HEK293 (cell line): ENCODE results near the gene PI4KA.

Experiments used
- CTCF ChIA-PET: fragments of 350-600 bp; formaldehyde crosslinking; extraction: SDS; loops from one replicate; lab custom pipeline; 2021; ENCODE audit warnings: antibody characterized with exemption; lab: Yijun Ruan, JAX
- POLR2A ChIA-PET: fragments of 300-600 bp; formaldehyde crosslinking; extraction: SDS; loops from one replicate; lab custom pipeline; 2020; ENCODE audit warnings: antibody characterized with exemption, inconsistent platforms; lab: Yijun Ruan, JAX
- H3K27ac ChIP-seq: fragments of 200-500 bp; sonication (Bioruptor generic); 2 replicates; pipeline ENCODE4 v1.5.1; 2014; ENCODE audit warnings: low read depth, low read length, control low read depth, inconsistent platforms; ENCODE audit errors: extremely low read depth
- H3K36me3 ChIP-seq, 2 experiments: fragments of 200-500 bp in 1 of 2; sonication (Bioruptor generic) in 1 of 2; 1 replicate in 1 of 2; 2 replicates in 1 of 2; pipeline ENCODE4 v1.5.1; 2014 to 2017; ENCODE audit warnings: inconsistent platforms in 2 of 2, low read length in 2 of 2; ENCODE audit not compliant: control insufficient read depth in 2 of 2, insufficient read depth in 1 of 2
- H3K4me1 ChIP-seq: fragments of 200-500 bp; sonication (Bioruptor generic); 2 replicates; pipeline ENCODE4 v1.5.1; 2014; ENCODE audit warnings: mild to moderate bottlenecking, low read length, inconsistent platforms; ENCODE audit not compliant: control insufficient read depth, insufficient read depth
- H3K4me3 ChIP-seq: 2 replicates; pipeline ENCODE4 v1.5.1; 2011; ENCODE audit warnings: low read depth, mild to moderate bottlenecking, control low read depth, low read length, moderate library complexity
- H3K9me3 ChIP-seq: fragments of 200-500 bp; sonication (Bioruptor generic); 2 replicates; pipeline ENCODE4 v1.5.1; 2014; ENCODE audit warnings: low read depth, low read length, inconsistent platforms; ENCODE audit not compliant: control insufficient read depth, insufficient read depth
- BCL11B ChIP-seq: fragments of 450-650 bp; formaldehyde crosslinking; IDR thresholded peaks from 2 replicates; pipeline ENCODE4 v1.5.1; 2016; ENCODE audit warnings: low read depth, missing biosample characterization, missing genetic modification characterization
- GLIS1 ChIP-seq: fragments of 450-650 bp; formaldehyde crosslinking; IDR thresholded peaks from 2 replicates; pipeline ENCODE4 v1.5.1; 2016; ENCODE audit warnings: missing biosample characterization, missing genetic modification characterization
- HOXD13 ChIP-seq: sonication (generic); formaldehyde crosslinking; IDR thresholded peaks from 2 replicates; pipeline ENCODE4 v1.8.0; 2022; ENCODE audit warnings: missing genetic modification reagents, borderline replicate concordance
- KLF10 ChIP-seq: fragments of 450-650 bp; IDR thresholded peaks from 2 replicates; pipeline ENCODE4 v1.5.1; 2018; ENCODE audit warnings: missing biosample characterization, mild to moderate bottlenecking, missing genetic modification characterization
- MEIS1 ChIP-seq: sonication (generic); formaldehyde crosslinking; IDR thresholded peaks from 2 replicates; pipeline ENCODE4 v1.8.1; 2022; ENCODE audit warnings: missing genetic modification reagents, mild to moderate bottlenecking, borderline replicate concordance
- PRDM4 ChIP-seq: fragments of 450-650 bp; formaldehyde crosslinking; IDR thresholded peaks from 2 replicates; pipeline ENCODE4 v1.5.1; 2017; ENCODE audit warnings: missing biosample characterization, missing genetic modification characterization
- SCRT1 ChIP-seq: fragments of 450-650 bp; formaldehyde crosslinking; IDR thresholded peaks from 2 replicates; pipeline ENCODE4 v1.5.1; 2016; ENCODE audit warnings: missing biosample characterization, missing genetic modification characterization, borderline replicate concordance
- SETDB1 ChIP-seq: IDR thresholded peaks from one replicate; pipeline ENCODE4 v1.6.1; 2017; ENCODE audit warnings: mild to moderate bottlenecking, low read length, moderate library complexity, mixed read lengths; ENCODE audit not compliant: insufficient read length
- SP7 ChIP-seq: fragments of 450-650 bp; formaldehyde crosslinking; IDR thresholded peaks from 2 replicates; pipeline ENCODE4 v1.5.1; 2016; ENCODE audit warnings: missing biosample characterization, missing genetic modification characterization
- WT1 ChIP-seq: fragments of 450-650 bp; formaldehyde crosslinking; IDR thresholded peaks from 2 replicates; pipeline ENCODE4 v1.5.1; 2016; ENCODE audit warnings: missing biosample characterization, missing genetic modification characterization
- ZFHX2 ChIP-seq: fragments of 450-650 bp; formaldehyde crosslinking; conservative IDR thresholded peaks from 2 replicates; pipeline ENCODE4 v1.5.1; 2016; ENCODE audit warnings: missing biosample characterization, missing genetic modification characterization
- ZFP41 ChIP-seq: fragments of 450-650 bp; formaldehyde crosslinking; IDR thresholded peaks from 2 replicates; pipeline ENCODE4 v1.5.1; 2016; ENCODE audit warnings: missing biosample characterization, missing genetic modification characterization, borderline replicate concordance
- ZNF146 ChIP-seq: fragments of 450-650 bp; formaldehyde crosslinking; IDR thresholded peaks from 2 replicates; pipeline ENCODE4 v1.5.1; 2016; ENCODE audit warnings: missing biosample characterization, missing genetic modification characterization
- ZNF19 ChIP-seq: fragments of 450-650 bp; formaldehyde crosslinking; IDR thresholded peaks from 2 replicates; pipeline ENCODE4; 2016; ENCODE audit warnings: missing biosample characterization, missing genetic modification characterization, low read depth
- ZNF211 ChIP-seq: fragments of 450-650 bp; formaldehyde crosslinking; IDR thresholded peaks from 2 replicates; pipeline ENCODE4 v1.5.1; 2016; ENCODE audit warnings: low read depth, missing biosample characterization, missing genetic modification characterization
- ZNF362 ChIP-seq: fragments of 450-650 bp; formaldehyde crosslinking; IDR thresholded peaks from 2 replicates; pipeline ENCODE4 v1.5.1; 2016; ENCODE audit warnings: missing biosample characterization, missing genetic modification characterization
- ZNF558 ChIP-seq: fragments of 450-650 bp; formaldehyde crosslinking; IDR thresholded peaks from 2 replicates; pipeline ENCODE4 v1.5.1; 2016; ENCODE audit warnings: missing biosample characterization, missing genetic modification characterization
- ZNF571 ChIP-seq: fragments of 450-650 bp; formaldehyde crosslinking; IDR thresholded peaks from 2 replicates; pipeline ENCODE4 v1.5.0; 2017; ENCODE audit warnings: missing biosample characterization, missing genetic modification characterization
- ZNF596 ChIP-seq: fragments of 450-650 bp; IDR thresholded peaks from 2 replicates; pipeline ENCODE4 v1.5.0; 2018; ENCODE audit warnings: missing biosample characterization, mild to moderate bottlenecking, missing genetic modification characterization, moderate library complexity
- ZNF768 ChIP-seq: fragments of 450-650 bp; formaldehyde crosslinking; IDR thresholded peaks from 2 replicates; pipeline ENCODE4 v1.5.1; 2018; ENCODE audit warnings: missing biosample characterization, mild to moderate bottlenecking, missing genetic modification characterization
- ZSCAN5A ChIP-seq: fragments of 450-650 bp; formaldehyde crosslinking; IDR thresholded peaks from 2 replicates; pipeline ENCODE4 v1.5.1; 2016; ENCODE audit warnings: missing biosample characterization, missing genetic modification characterization
- TF ChIP-seq, protein P1 (sequence below): fragments of 450-650 bp; formaldehyde crosslinking; conservative IDR thresholded peaks from 2 replicates; pipeline ENCODE4 v1.5.1; 2016; ENCODE audit warnings: low read depth, missing biosample characterization, missing genetic modification characterization
- TF ChIP-seq, protein P2 (sequence below): fragments of 450-650 bp; formaldehyde crosslinking; IDR thresholded peaks from 2 replicates; pipeline ENCODE4 v1.5.1; 2016; ENCODE audit warnings: missing biosample characterization, missing genetic modification characterization, low read depth

PI4KA gene

GRCh38 chr22:20729194-20729593, 129.4 kb downstream of the PI4KA start (continued):
- TF ChIP-seq, protein P1, sequence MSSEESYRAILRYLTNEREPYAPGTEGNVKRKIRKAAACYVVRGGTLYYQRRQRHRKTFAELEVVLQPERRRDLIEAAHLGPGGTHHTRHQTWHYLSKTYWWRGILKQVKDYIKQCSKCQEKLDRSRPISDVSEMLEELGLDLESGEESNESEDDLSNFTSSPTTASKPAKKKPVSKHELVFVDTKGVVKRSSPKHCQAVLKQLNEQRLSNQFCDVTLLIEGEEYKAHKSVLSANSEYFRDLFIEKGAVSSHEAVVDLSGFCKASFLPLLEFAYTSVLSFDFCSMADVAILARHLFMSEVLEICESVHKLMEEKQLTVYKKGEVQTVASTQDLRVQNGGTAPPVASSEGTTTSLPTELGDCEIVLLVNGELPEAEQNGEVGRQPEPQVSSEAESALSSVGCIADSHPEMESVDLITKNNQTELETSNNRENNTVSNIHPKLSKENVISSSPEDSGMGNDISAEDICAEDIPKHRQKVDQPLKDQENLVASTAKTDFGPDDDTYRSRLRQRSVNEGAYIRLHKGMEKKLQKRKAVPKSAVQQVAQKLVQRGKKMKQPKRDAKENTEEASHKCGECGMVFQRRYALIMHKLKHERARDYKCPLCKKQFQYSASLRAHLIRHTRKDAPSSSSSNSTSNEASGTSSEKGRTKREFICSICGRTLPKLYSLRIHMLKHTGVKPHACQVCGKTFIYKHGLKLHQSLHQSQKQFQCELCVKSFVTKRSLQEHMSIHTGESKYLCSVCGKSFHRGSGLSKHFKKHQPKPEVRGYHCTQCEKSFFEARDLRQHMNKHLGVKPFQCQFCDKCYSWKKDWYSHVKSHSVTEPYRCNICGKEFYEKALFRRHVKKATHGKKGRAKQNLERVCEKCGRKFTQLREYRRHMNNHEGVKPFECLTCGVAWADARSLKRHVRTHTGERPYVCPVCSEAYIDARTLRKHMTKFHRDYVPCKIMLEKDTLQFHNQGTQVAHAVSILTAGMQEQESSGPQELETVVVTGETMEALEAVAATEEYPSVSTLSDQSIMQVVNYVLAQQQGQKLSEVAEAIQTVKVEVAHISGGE (tag by site-specific recombination), result no peak
- TF ChIP-seq GLIS1 (tag by site-specific recombination) (no peak), WT1 (no peak), ZNF19 (no peak), ZNF596 (tag by site-specific recombination) (no peak), BCL11B (tag by site-specific recombination) (no peak), ZNF558 (tag by site-specific recombination) (no peak), ZNF768 (tag by site-specific recombination) (no peak), SP7 (tag by site-specific recombination) (no peak), SETDB1 (no peak), ZNF571 (tag by site-specific recombination) (no peak)

- no peaks in the 10 kb centered on the region for H3K4me1 ChIP-seq
- POLR2A ChIA-PET, result no interaction called here
- H3K27ac ChIP-seq, result no peak overlapping the region
- CTCF ChIA-PET, result interaction anchor here (0.9 kb wide), 1 partner anchor 139 kb away, joined by 4 read pairs; no protein-coding TSS in a partner anchor
- TF ChIP-seq MEIS1 (CRISPR knock-in tag), result no peak
- no peak for TF ChIP-seq HOXD13
- no peak for TF ChIP-seq SCRT1 (tag by site-specific recombination)
- peaks cover 0 to 62% of the 10 kb centered on the region in 2 experiments; a peak in 2 of 3 replicates for H3K36me3 ChIP-seq
- no peak overlapping the region for H3K4me3 ChIP-seq
- no peaks in the 10 kb centered on the region for H3K9me3 ChIP-seq
Measured at GRCh38 chr22:20728523-20729190, 130.0 kb downstream of the PI4KA start.

DNA sequence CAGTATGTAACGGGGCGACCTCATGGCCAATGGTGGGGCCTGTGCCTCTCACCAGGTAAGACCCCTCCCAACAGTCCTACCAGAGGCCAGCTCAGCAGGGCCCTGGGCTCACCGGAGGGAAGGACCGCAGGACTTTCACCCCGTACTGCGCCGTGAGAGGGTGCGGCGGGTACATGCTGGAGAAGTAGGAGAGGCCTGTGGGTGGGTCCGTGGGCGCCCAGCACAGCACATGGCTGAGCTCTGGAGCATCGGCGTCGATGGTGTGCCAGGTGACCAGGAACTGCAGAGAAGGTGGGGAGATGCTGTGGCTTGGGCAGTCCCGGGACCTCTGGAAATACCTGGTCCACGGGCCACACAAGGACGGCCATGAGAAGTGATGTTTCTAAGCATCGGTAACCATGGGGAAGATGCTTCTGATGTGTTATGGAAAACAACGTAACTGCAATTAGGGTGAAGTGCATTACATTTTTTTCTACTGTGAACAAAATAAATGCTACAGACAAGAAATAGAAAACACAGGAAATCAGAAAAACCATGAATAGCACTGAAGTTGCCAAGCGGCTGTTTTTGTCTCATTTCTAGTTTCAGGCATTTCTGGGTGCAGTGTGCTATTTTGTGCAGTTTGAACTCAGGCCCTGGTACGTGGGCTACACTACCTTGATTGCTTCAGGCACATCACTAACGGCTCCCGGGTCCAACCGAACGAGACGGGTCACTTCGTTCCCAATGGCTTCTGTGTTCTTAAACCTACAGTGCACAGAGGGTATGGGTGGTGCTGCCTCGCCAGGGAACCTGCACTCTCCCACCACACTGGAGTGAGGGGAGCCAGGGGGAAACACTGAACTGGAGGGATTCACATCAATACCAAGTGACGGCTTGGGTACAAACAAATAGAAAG, 131.2 kb downstream of the PI4KA start:
- H3K36me3 ChIP-seq, result peaks cover 0 to 56% of the 10 kb centered on the region in 2 experiments; a peak in 2 of 3 replicates
- ChIA-PET POLR2A (no interaction called here), CTCF (no interaction called here)
- H3K27ac ChIP-seq, result no peak overlapping the region
- no peaks in the 10 kb centered on the region for H3K9me3 ChIP-seq
- H3K4me3 ChIP-seq, result no peak overlapping the region
- no peaks in the 10 kb centered on the region for H3K4me1 ChIP-seq
- no peak for TF ChIP-seq ZFP41 (tag by site-specific recombination)
- no peak for TF ChIP-seq PRDM4 (tag by site-specific recombination)
- TF ChIP-seq ZNF146 (tag by site-specific recombination), result no peak
- TF ChIP-seq ZSCAN5A (tag by site-specific recombination), result no peak
- no peak for TF ChIP-seq ZNF362 (tag by site-specific recombination)
- TF ChIP-seq ZFHX2 (tag by site-specific recombination), result no peak
- no peak for TF ChIP-seq KLF10 (tag by site-specific recombination)
- TF ChIP-seq, protein P2, sequence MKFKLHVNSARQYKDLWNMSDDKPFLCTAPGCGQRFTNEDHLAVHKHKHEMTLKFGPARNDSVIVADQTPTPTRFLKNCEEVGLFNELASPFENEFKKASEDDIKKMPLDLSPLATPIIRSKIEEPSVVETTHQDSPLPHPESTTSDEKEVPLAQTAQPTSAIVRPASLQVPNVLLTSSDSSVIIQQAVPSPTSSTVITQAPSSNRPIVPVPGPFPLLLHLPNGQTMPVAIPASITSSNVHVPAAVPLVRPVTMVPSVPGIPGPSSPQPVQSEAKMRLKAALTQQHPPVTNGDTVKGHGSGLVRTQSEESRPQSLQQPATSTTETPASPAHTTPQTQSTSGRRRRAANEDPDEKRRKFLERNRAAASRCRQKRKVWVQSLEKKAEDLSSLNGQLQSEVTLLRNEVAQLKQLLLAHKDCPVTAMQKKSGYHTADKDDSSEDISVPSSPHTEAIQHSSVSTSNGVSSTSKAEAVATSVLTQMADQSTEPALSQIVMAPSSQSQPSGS (tag by site-specific recombination), result no peak
- TF ChIP-seq ZNF211 (tag by site-specific recombination), result no peak
